ENCODE measurements around the gene CDK2AP2. TPM values are rescaled to one million over a fixed set of nuclear protein-coding genes. Genes with fewer than 3 reads are reported as not detected.

Gene CDK2AP2
- total RNA-seq, 1 donor from 2014 or later: 35.7 TPM

GRCh38 chr11:67504950-67505581 is 2.9 kb downstream of the CDK2AP2 start, which contains the start of gene PITPNM1:
PITPNM1 (minus strand) TSS chr11:67505363; CDS start chr11:67504180, 1,183 bp downstream.
- Mint-ChIP-seq H3K27ac (peak within 1 kb of the TSS; percentile 90), H3K4me3 (ENCODE audit: low read depth) (peak within 1 kb of the TSS; percentile 81), H3K36me3 (ENCODE audit: insufficient read depth) (peaks cover 9% of the 10 kb centered on the region), H3K4me1 (ENCODE audit: low read depth) (peaks cover 25% of the 10 kb centered on the region), H3K27me3 (peaks cover 7% of the 10 kb centered on the region), H3K9me3 (ENCODE audit: low read depth) (no peaks in the 10 kb centered on the region)
- DNase-seq (ENCODE audit: low spot score, unreplicated experiment): peak; percentile 47
- TF ChIP-seq CTCF (IDR thresholded peaks at IDR 0.05; ENCODE audit: unreplicated experiment): no peak

- Mint-ChIP-seq H3K36me3 (ENCODE audit: insufficient read depth) (peaks cover 11% of the 10 kb centered on the region), H3K9me3 (ENCODE audit: low read depth) (no peaks in the 10 kb centered on the region), H3K4me1 (ENCODE audit: low read depth) (peaks cover 25% of the 10 kb centered on the region), H3K4me3 (ENCODE audit: low read depth) (peak overlapping the region; percentile 80), H3K27ac (peak overlapping the region; percentile 89), H3K27me3 (peaks cover 5% of the 10 kb centered on the region)
- TF ChIP-seq CTCF (IDR thresholded peaks at IDR 0.05; ENCODE audit: unreplicated experiment): no peak
- peak; percentile 44 for DNase-seq (ENCODE audit: low spot score, unreplicated experiment)
These were observed 3.7 kb downstream of the CDK2AP2 start for GRCh38 chr11:67504005-67504949.

DNA sequence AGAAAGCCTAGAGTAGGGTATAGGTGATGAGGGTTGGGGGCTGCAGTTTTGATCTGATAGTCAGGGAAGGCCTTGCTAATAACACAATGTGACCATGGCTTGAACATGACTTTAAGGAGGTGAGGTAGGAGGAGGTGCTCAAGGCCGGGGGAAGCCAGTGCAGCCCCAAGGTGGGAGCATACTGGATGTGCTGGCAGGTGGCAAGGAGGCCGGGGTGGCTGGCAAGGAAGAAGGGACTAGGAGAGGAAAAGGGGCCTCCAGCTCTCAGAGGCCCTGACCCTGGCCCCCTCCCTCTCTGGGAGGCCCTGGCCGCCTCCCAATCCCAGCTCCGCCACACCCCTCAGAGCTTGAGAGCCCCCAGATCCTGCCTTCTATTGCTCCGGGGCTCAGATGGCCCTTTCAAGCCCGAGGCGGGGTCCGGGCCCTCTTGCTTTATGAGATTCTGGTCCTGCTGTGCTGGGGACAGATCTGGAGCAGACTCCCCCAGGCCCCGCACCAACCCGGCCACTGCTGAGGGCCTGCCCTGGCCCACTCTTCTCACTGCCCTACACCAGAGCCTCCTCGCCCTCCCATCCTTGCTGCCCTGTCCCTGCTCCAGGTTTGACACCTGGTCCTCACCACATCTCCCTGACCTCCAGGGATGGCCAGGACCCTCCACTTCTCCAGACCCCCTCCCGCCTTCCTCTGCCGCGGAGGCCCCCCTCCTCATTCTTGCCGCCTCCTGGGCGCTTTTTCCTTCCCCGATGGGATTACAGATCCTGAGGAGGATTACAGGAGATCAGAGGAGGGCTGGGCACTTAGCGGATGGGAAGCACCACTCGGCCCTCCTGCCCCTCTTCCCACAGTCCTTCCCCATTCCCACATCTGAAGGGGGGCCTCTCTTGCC is 4.6 kb downstream of the CDK2AP2 start:
- TF ChIP-seq CTCF (IDR thresholded peaks at IDR 0.05; ENCODE audit: unreplicated experiment): no peak
- DNase-seq (ENCODE audit: low spot score, unreplicated experiment): no peak
- Mint-ChIP-seq H3K27me3 (peaks cover 5% of the 10 kb centered on the region), H3K36me3 (ENCODE audit: insufficient read depth) (peaks cover 11% of the 10 kb centered on the region), H3K4me1 (ENCODE audit: low read depth) (peaks cover 19% of the 10 kb centered on the region), H3K4me3 (ENCODE audit: low read depth) (peak overlapping the region; percentile 67), H3K27ac (no peak overlapping the region), H3K9me3 (ENCODE audit: low read depth) (no peaks in the 10 kb centered on the region)

- no peak for DNase-seq (ENCODE audit: low spot score, unreplicated experiment)
- H3K36me3 Mint-ChIP-seq (ENCODE audit: insufficient read depth): peaks cover 11% of the 10 kb centered on the region
- peaks cover 19% of the 10 kb centered on the region for H3K4me1 Mint-ChIP-seq (ENCODE audit: low read depth)
- TF ChIP-seq CTCF (IDR thresholded peaks at IDR 0.05; ENCODE audit: unreplicated experiment): no peak
- H3K9me3 Mint-ChIP-seq (ENCODE audit: low read depth): no peaks in the 10 kb centered on the region
- H3K27ac Mint-ChIP-seq: no peak overlapping the region
- H3K4me3 Mint-ChIP-seq (ENCODE audit: low read depth): peak overlapping the region; percentile 67
- peaks cover 5% of the 10 kb centered on the region for H3K27me3 Mint-ChIP-seq
These were observed 5.5 kb downstream of the CDK2AP2 start for GRCh38 chr11:67502328-67502979.

Measured in progenitor cell of endocrine pancreas (in vitro differentiated cells).